Measurements from ENCODE around the gene EGF. TPM values are rescaled to one million over a fixed set of nuclear protein-coding genes. Genes with fewer than 3 reads are reported as not detected.

EGF gene
- total RNA-seq, 1 experiment from 2014 or later: 1.5 TPM

- Histone ChIP-seq H3K4ac (ENCODE audit: low read depth, low read length) (no peak overlapping the region), H3T11ph (ENCODE audit: low read length) (no peak overlapping the region), H3K18ac (ENCODE audit: insufficient read length, low read depth, low read length) (no peak overlapping the region), H3K27ac (ENCODE audit: insufficient read length, low read depth, low read length) (no peak overlapping the region), H3K4me1 (ENCODE audit: insufficient read depth, low read length) (peaks cover 7% of the 10 kb centered on the region; the same call in 1 of the 2 replicates), H2BK120ac (ENCODE audit: low read depth, low read length, poor library complexity, severe bottlenecking) (no peak overlapping the region), H2AK5ac (ENCODE audit: insufficient read length, low read length) (no peak overlapping the region), H3K23ac (ENCODE audit: insufficient read length, low read depth, low read length) (no peak overlapping the region), H3K79me1 (ENCODE audit: insufficient read depth, low read depth, low read length, poor library complexity, severe bottlenecking) (no peaks in the 10 kb centered on the region), H2BK5ac (ENCODE audit: insufficient read length, low read length) (no peak overlapping the region), H3K23me2 (ENCODE audit: insufficient read length, low read depth, low read length, poor library complexity, severe bottlenecking) (no peaks in the 10 kb centered on the region), H4K20me1 (ENCODE audit: control insufficient read depth, insufficient read depth, insufficient read length) (no peaks in the 10 kb centered on the region), H3K9ac (ENCODE audit: extremely low read depth, insufficient read length, low read length) (no peak overlapping the region), H2AFZ (ENCODE audit: low read length) (no peak overlapping the region), H2BK15ac (ENCODE audit: low read depth, low read length) (no peak overlapping the region), H3K79me2 (ENCODE audit: insufficient read depth, low read length) (no peaks in the 10 kb centered on the region), H3K4me2 (ENCODE audit: insufficient read depth, insufficient read length, low read length) (no peak overlapping the region), H4K8ac (replicated peaks; ENCODE audit: insufficient read length, low read depth, low read length) (no peak overlapping the region), H3K14ac (ENCODE audit: insufficient read depth, low read length) (no peak overlapping the region), H3K56ac (ENCODE audit: insufficient read length, low read depth, low read length) (no peak overlapping the region), H2BK20ac (ENCODE audit: low read depth, low read length, poor library complexity, severe bottlenecking) (no peak overlapping the region), H4K91ac (ENCODE audit: insufficient read length, low read depth, low read length) (no peak overlapping the region), H3K9me3 (ENCODE audit: control insufficient read depth, low read depth, low read length) (no peaks in the 10 kb centered on the region), H2BK12ac (ENCODE audit: insufficient read length, low read depth, low read length) (no peak overlapping the region), H4K5ac (ENCODE audit: insufficient read length, low read depth, low read length) (no peak overlapping the region), H3K27me3 (ENCODE audit: insufficient read depth, low read length) (no peaks in the 10 kb centered on the region)
- no peak for TF ChIP-seq CTCF (conservative IDR thresholded peaks at IDR 0.05)
- Mint-ChIP-seq H3K4me1 (peaks cover 34 to 40% of the 10 kb centered on the region in 2 experiments), H3K27me3 (ENCODE audit: low read depth) (no peaks in the 10 kb centered on the region), H3K27ac (no peak overlapping the region), H3K9me3 (no peaks in the 10 kb centered on the region), H3K36me3 (ENCODE audit: insufficient read depth in 1 of 3, low read depth in 3 of 3) (no peaks in the 10 kb centered on the region), H3K4me3 (no peak overlapping the region)
- WGBS (ENCODE audit: extremely low coverage, insufficient read length, low lambda C conversion rate): no CpG with 5 or more reads among the region's 6 CpGs
- no peak for DNase-seq
Observed at GRCh38 chr4:109976189-109976588, 63.5 kb downstream of the EGF start.
